ENCODE data around the gene BCAS1.

DNA sequence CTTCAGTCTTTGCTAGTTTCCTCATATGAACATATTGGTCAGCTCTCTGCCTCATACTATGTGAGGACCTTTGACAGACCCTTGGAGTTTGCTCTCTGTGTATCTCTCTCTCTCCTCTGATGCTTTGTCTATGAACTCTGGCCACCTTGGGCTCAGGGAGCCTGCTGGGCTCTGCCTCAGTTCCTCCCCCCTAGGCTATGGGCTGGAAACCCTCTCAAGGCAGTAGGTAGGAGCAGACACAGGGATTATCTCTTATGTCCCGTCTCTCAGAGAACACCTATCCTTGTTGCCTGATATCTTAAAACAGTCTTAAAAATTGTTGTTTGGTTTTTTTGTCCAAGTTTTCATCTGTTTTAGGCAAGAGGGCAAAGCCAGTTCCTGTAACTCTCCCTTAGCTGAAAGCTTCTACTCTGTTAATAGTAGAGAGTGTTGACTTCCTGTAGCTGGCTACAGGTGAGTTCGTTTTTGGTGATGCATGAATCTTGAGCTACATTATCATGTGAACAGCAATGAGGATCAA, 68.3 kb downstream of the BCAS1 start:
- TF ChIP-seq EZH2phosphoT487 (IDR thresholded peaks at IDR 0.05; ENCODE audit: low read length) (no peak), EZH2 (optimal IDR thresholded peaks at IDR 0.05; ENCODE audit: low read depth, low read length) (no peak), CTCF (IDR thresholded peaks at IDR 0.05; ENCODE audit: low read length) (no peak)
